HepG2 (cell line): ENCODE results near the gene GOLGA3. TPM values are rescaled to one million over a fixed set of nuclear protein-coding genes. Genes with fewer than 3 reads are reported as not detected.

Source experiments
- ATAC-seq: fragments of 200-7000 bp; cut with Tn5 transposase; 3 replicates; pipeline ENCODE4 v1.9.1; 2020; ENCODE audit warnings: mild to moderate bottlenecking, moderate library complexity
- BruUV-seq: library from RNA; stranded (reverse); fragments of 400-500 nt; replicated peaks from 2 replicates; lab custom pipeline; 2021; lab: Mats Ljungman, UMichigan
- CTCF ChIA-PET: fragments of 300-600 bp; formaldehyde crosslinking; extraction: SDS; loops from one replicate; lab custom pipeline; 2021; ENCODE audit warnings: low total read pairs, inconsistent platforms, low intra/inter-chr PET ratio; lab: Yijun Ruan, JAX
- POLR2A ChIA-PET: fragments of 350-600 bp; sonication (Branson Sonifier 250); formaldehyde crosslinking; loops from one replicate; lab custom pipeline; 2020; ENCODE audit warnings: antibody characterized with exemption, inconsistent platforms; lab: Yijun Ruan, JAX
- DNase-seq: peaks from one replicate; pipeline ENCODE4 v3.0.0-alpha.2; 2015; ENCODE audit warnings: low spot score
- FAIRE-seq: peaks from 3 replicates; lab custom pipeline; 2011; peaks lifted over from hg19 to GRCh38; lab: Jason Lieb, UNC
- H2AFZ ChIP-seq: one replicate; pipeline ENCODE4 v1.6.1; 2011; ENCODE audit warnings: low read length, inconsistent platforms
- H3K27ac ChIP-seq: fragments of 300-600 bp; 3 replicates; pipeline ENCODE4 v1.8.0; 2011; ENCODE audit warnings: mixed run types, mild to moderate bottlenecking, mixed read lengths, low read length, inconsistent platforms; ENCODE audit not compliant: insufficient read depth; ENCODE audit errors: extremely low read length
- H3K27me3 ChIP-seq, 2 experiments: fragments of 200-600 bp in 1 of 2; 2 replicates in 1 of 2; 3 replicates in 1 of 2; pipeline versions ENCODE4 v1.6.0 to v1.8.0; 2011; ENCODE audit warnings: low read length in 2 of 2, mild to moderate bottlenecking in 2 of 2, moderate library complexity in 2 of 2, inconsistent platforms in 1 of 2; ENCODE audit not compliant: insufficient read depth in 2 of 2, control insufficient read depth in 1 of 2
- H3K36me3 ChIP-seq, 2 experiments: fragments of 200-600 bp in 1 of 2; replicated peaks in 1 of 2; 2 replicates in 1 of 2; 3 replicates in 1 of 2; pipeline versions ENCODE4 v1.5.1 to v1.8.0; 2011; ENCODE audit warnings: low read length in 2 of 2, inconsistent platforms in 1 of 2; ENCODE audit not compliant: insufficient read depth in 2 of 2, control insufficient read depth in 1 of 2
- H3K4me1 ChIP-seq: 2 replicates; pipeline ENCODE4 v1.5.1; 2012; ENCODE audit warnings: low read length, inconsistent platforms; ENCODE audit not compliant: insufficient read depth
- H3K4me2 ChIP-seq: 2 replicates; pipeline ENCODE4 v1.6.0; 2011; ENCODE audit warnings: low read depth, low read length, inconsistent platforms
- H3K4me3 ChIP-seq, 3 experiments: fragments of 200-600 bp in 1 of 3; sonication (generic), shearing (Covaris generic) in 1 of 3; replicated peaks in 1 of 3; 2 replicates each; pipeline ENCODE4 v1.5.1; 2011 to 2016; ENCODE audit warnings: low read length in 3 of 3, inconsistent platforms in 2 of 3, low read depth in 2 of 3, mild to moderate bottlenecking in 2 of 3, control low read depth in 1 of 3, mixed read lengths in 1 of 3; ENCODE audit not compliant: insufficient read depth in 1 of 3
- H3K79me2 ChIP-seq: one replicate; pipeline ENCODE4 v1.6.1; 2011; ENCODE audit warnings: low read length, inconsistent platforms; ENCODE audit not compliant: insufficient read depth
- H3K9ac ChIP-seq: 2 replicates; pipeline ENCODE4 v1.6.0; 2011; ENCODE audit warnings: mild to moderate bottlenecking, low read depth, low read length, inconsistent platforms; ENCODE audit not compliant: insufficient read depth
- H3K9me3 ChIP-seq: 2 replicates; pipeline ENCODE4 v1.5.1; 2012; ENCODE audit warnings: mild to moderate bottlenecking, low read length
- H4K20me1 ChIP-seq: 2 replicates; pipeline ENCODE4 v1.6.0; 2011; ENCODE audit warnings: inconsistent platforms, mild to moderate bottlenecking, low read length, moderate library complexity; ENCODE audit not compliant: insufficient read depth
- AGO2 ChIP-seq: fragments of 200-400 bp; formaldehyde crosslinking; optimal IDR thresholded peaks from 2 replicates; pipeline ENCODE3; 2017; ENCODE audit warnings: mild to moderate bottlenecking, low read depth, low read length, moderate library complexity
- ATRX ChIP-seq: sonication (generic); formaldehyde crosslinking; IDR thresholded peaks from 2 replicates; pipeline ENCODE4 v1.4.0; 2020; ENCODE audit warnings: missing genetic modification reagents, borderline replicate concordance
- CREM ChIP-seq, 2 experiments: sonication (generic) in 1 of 2; formaldehyde crosslinking in 1 of 2; IDR thresholded peaks; 2 replicates each; pipeline versions ENCODE4 v1.4.0 to v1.6.1; 2016 to 2020; ENCODE audit warnings: antibody characterized with exemption in 1 of 2, mild to moderate bottlenecking in 1 of 2, missing genetic modification reagents in 1 of 2
- HBP1 ChIP-seq: IDR thresholded peaks from 2 replicates; pipeline ENCODE4 v1.6.1; 2016; ENCODE audit warnings: low read depth, control low read depth
- KDM6A ChIP-seq: IDR thresholded peaks from 2 replicates; pipeline ENCODE4 v1.6.1; 2016; ENCODE audit warnings: low read depth
- KLF16 ChIP-seq, 2 experiments: sonication (generic) in 1 of 2; formaldehyde crosslinking in 1 of 2; IDR thresholded peaks; 2 replicates each; pipeline versions ENCODE4 v1.6.1 to v1.8.0; 2016 to 2023; ENCODE audit warnings: missing genetic modification reagents in 2 of 2, missing compliant biosample characterization in 1 of 2
- MXD4 ChIP-seq: IDR thresholded peaks from 2 replicates; pipeline ENCODE4 v1.6.1; 2016; ENCODE audit warnings: mild to moderate bottlenecking, missing biosample characterization, missing genetic modification reagents
- PHF8 ChIP-seq: sonication (generic); formaldehyde crosslinking; IDR thresholded peaks from 2 replicates; pipeline ENCODE4 v1.5.0; 2020; ENCODE audit warnings: missing genetic modification reagents
- SOX6 ChIP-seq, 2 experiments: fragments of 450-650 bp in 1 of 2; sonication (generic) in 1 of 2; formaldehyde crosslinking in 1 of 2; IDR thresholded peaks; 2 replicates each; pipeline versions ENCODE4 v1.4.0 to v1.6.1; 2017 to 2020; ENCODE audit warnings: antibody characterized with exemption in 1 of 2, mild to moderate bottlenecking in 1 of 2, missing genetic modification reagents in 1 of 2
- TFDP1 ChIP-seq: IDR thresholded peaks from 2 replicates; pipeline ENCODE4 v1.6.1; 2016; ENCODE audit warnings: missing compliant biosample characterization, missing genetic modification reagents, borderline replicate concordance
- TRIM24 ChIP-seq: sonication (generic); formaldehyde crosslinking; IDR thresholded peaks from 2 replicates; pipeline ENCODE4 v1.8.0; 2022; ENCODE audit warnings: mild to moderate bottlenecking, missing genetic modification reagents
- ZFP91 ChIP-seq: sonication (generic); formaldehyde crosslinking; IDR thresholded peaks from 2 replicates; pipeline ENCODE4 v1.9.0; 2022; ENCODE audit warnings: missing genetic modification reagents, mild to moderate bottlenecking, borderline replicate concordance
- WGBS: methylation state at CpG from one replicate; pipeline ENCODE4 v1.1.6; 2017; ENCODE audit warnings: low lambda C conversion rate; 5-methylcytosine and 5-hydroxymethylcytosine counted together
- in situ Hi-C: cut with HindIII; loops from 2 replicates; pipeline ENCODE4 v1.10.0; 2017; ENCODE audit warnings: low pct_unique_long_range_greater_than_20kb; ENCODE audit not compliant: extremely low pct_ligation_motif_present
- intact Hi-C: fragments of 100-400 bp; cut with micrococcal nuclease; formaldehyde crosslinking; loops from one replicate; pipeline ENCODE4 v1.10.0; 2022; ENCODE audit not compliant: unreplicated experiment
- polyA plus RNA-seq, 8 experiments: library from polyadenylated mRNA; depleted of rRNA in 3 of 8; stranded (reverse) in 7 of 8; unstranded in 1 of 8; fragments of >200 nt; fragmentation: Illumina TruSeq in 4 of 8; extraction: Trizol in 4 of 8; gene quantifications; 2 replicates each; pipeline versions ENCODE4 v1.2.1 to v1.2.3, GENCODE V29; 2011 to 2016; ENCODE audit warnings: low read depth in 4 of 8, missing spikeins in 1 of 8, mixed read lengths in 1 of 8; ENCODE audit not compliant: insufficient read depth in 1 of 8
- total RNA-seq, 5 experiments: library from RNA; depleted of rRNA; stranded (reverse); fragments of >200 nt; fragmentation: Illumina TruSeq; extraction: Trizol; gene quantifications; 2 replicates each; pipeline ENCODE4 v1.2.3, GENCODE V29; 2016; ENCODE audit warnings: low read depth in 1 of 5

The GOLGA3 gene
- total and polyA plus RNA-seq, 2 of the 13 experiments (the other 11 are each of a cell fraction or from before 2014, with no cell fraction given), result 22.0 to 43.0 TPM

GRCh38 chr12:132837693-132838409 lies 9.2 kb upstream of the GOLGA3 start:
- H3K4me2 ChIP-seq, result no peak overlapping the region
- no peak overlapping the region for H2AFZ ChIP-seq
- POLR2A ChIA-PET, result interaction anchor here (1.7 kb wide), 1 partner anchor 8 kb away, joined by 11 read pairs; the partner anchor contains the start of gene GOLGA3
- CTCF ChIA-PET, result no interaction called here
- ATAC-seq (peak; percentile 31), DNase-seq (no peak), FAIRE-seq (no peak)
- H3K4me1 ChIP-seq, result no peaks in the 10 kb centered on the region
- H3K4me3 ChIP-seq, result no peak overlapping the region
- no TSS peak for BruUV-seq
- H3K27me3 ChIP-seq, result no peaks in the 10 kb centered on the region
- WGBS, result 89% methylated on average over 21 of the region's 27 CpGs
- H3K36me3 ChIP-seq, result peaks cover 0 to 14% of the 10 kb centered on the region in 2 experiments; a peak in 1 of 5 replicates
- intact Hi-C loops (no loop called here), in situ Hi-C loops (no loop called here)
- peak; percentile 69 for TF ChIP-seq AGO2
- TF ChIP-seq CREM (IDR thresholded peaks at IDR 0.05), result no peak
- no peak for TF ChIP-seq CREM (CRISPR knock-in tag; IDR thresholded peaks at IDR 0.05)
- H3K27ac ChIP-seq, result no peak overlapping the region
- H3K9me3 ChIP-seq, result no peaks in the 10 kb centered on the region
- no peak overlapping the region for H3K9ac ChIP-seq
- no peaks in the 10 kb centered on the region for H3K79me2 ChIP-seq
- no peaks in the 10 kb centered on the region for H4K20me1 ChIP-seq

GRCh38 chr12:132836795-132837331 lies 8.2 kb upstream of the GOLGA3 start:
- WGBS, result 77% methylated on average over 5 of the region's 5 CpGs
- Histone ChIP-seq H3K27ac (no peak overlapping the region), H2AFZ (no peak overlapping the region), H3K9me3 (no peaks in the 10 kb centered on the region), H3K4me1 (no peaks in the 10 kb centered on the region), H3K9ac (no peak overlapping the region), H3K4me2 (no peak overlapping the region), H3K27me3 (no peaks in the 10 kb centered on the region), H3K4me3 (no peak overlapping the region), H4K20me1 (no peaks in the 10 kb centered on the region), H3K79me2 (no peaks in the 10 kb centered on the region), H3K36me3 (0 out of 5 replicates have a peak, but pooled peaks cover 0 to 7% of the 10 kb centered on the region in 2 experiments)
- FAIRE-seq (no peak), DNase-seq (no peak), ATAC-seq (no peak)
- intact Hi-C loops, result no loop called here
- in situ Hi-C loops, result no loop called here
- TF ChIP-seq SOX6 (IDR thresholded peaks at IDR 0.05), result no peak
- no peak for TF ChIP-seq SOX6 (CRISPR knock-in tag; IDR thresholded peaks at IDR 0.05)
- no peak for TF ChIP-seq KLF16 (CRISPR knock-in tag; IDR thresholded peaks at IDR 0.05)
- no peak for TF ChIP-seq TRIM24 (CRISPR knock-in tag)
- no peak for TF ChIP-seq HBP1 (CRISPR knock-in tag)
- no peak for TF ChIP-seq PHF8
- TF ChIP-seq ATRX (CRISPR knock-in tag), result no peak
- no peak for TF ChIP-seq MXD4 (CRISPR knock-in tag)
- TF ChIP-seq ZFP91 (CRISPR knock-in tag), result no peak
- TF ChIP-seq TFDP1 (CRISPR knock-in tag), result no peak
- no peak for TF ChIP-seq KDM6A (CRISPR knock-in tag)
- ChIA-PET POLR2A (no interaction called here), CTCF (no interaction called here)
- no TSS peak for BruUV-seq
